DND-41 (cell line): ENCODE results near the gene CDH23.

Experiments
- ATAC-seq: fragments of 200-7000 bp; cut with Tn5 transposase; 3 replicates; pipeline ENCODE4 v1.9.1; 2021; ENCODE audit warnings: low read depth; ENCODE audit not compliant: insufficient read depth
- DNase-seq: peaks from one replicate; pipeline ENCODE4 v3.0.0-alpha.2; 2020
- H2AFZ ChIP-seq: 2 replicates; pipeline ENCODE4 v1.6.0; 2012; ENCODE audit warnings: low read depth, low read length
- H3K27ac ChIP-seq: 2 replicates; pipeline ENCODE4 v1.5.1; 2012; ENCODE audit warnings: low read length, inconsistent platforms
- H3K27me3 ChIP-seq: fragments of 200-600 bp; sonication (generic); 2 replicates; pipeline ENCODE4 v1.6.0; 2012; ENCODE audit warnings: low read length, mild to moderate bottlenecking, inconsistent platforms; ENCODE audit not compliant: insufficient read depth, poor library complexity
- H3K36me3 ChIP-seq: 2 replicates; pipeline ENCODE4 v1.5.1; 2012; ENCODE audit warnings: low read length, inconsistent platforms; ENCODE audit not compliant: insufficient read depth
- H3K4me1 ChIP-seq: 2 replicates; pipeline ENCODE4 v1.5.1; 2012; ENCODE audit warnings: mild to moderate bottlenecking, low read length; ENCODE audit not compliant: insufficient read depth
- H3K4me2 ChIP-seq: 2 replicates; pipeline ENCODE4 v1.6.0; 2012; ENCODE audit warnings: mild to moderate bottlenecking, moderate library complexity, low read length, inconsistent platforms; ENCODE audit not compliant: insufficient read depth
- H3K4me3 ChIP-seq, 2 experiments: fragments of 200-600 bp in 1 of 2; shearing (Covaris generic) in 1 of 2; 2 replicates each; pipeline ENCODE4 v1.5.1; 2012 to 2016; ENCODE audit warnings: inconsistent platforms in 2 of 2, low read length in 2 of 2, mild to moderate bottlenecking in 2 of 2, low read depth in 1 of 2, moderate library complexity in 1 of 2
- H3K79me2 ChIP-seq: 2 replicates; pipeline ENCODE4 v1.6.0; 2012; ENCODE audit warnings: low read length, inconsistent platforms; ENCODE audit not compliant: insufficient read depth
- H3K9ac ChIP-seq: 2 replicates; pipeline ENCODE4 v1.6.0; 2012; ENCODE audit warnings: low read depth, mild to moderate bottlenecking, inconsistent platforms, low read length, moderate library complexity
- H3K9me3 ChIP-seq: 2 replicates; pipeline ENCODE4 v1.5.1; 2012; ENCODE audit warnings: low read length, moderate library complexity, mild to moderate bottlenecking, inconsistent platforms; ENCODE audit not compliant: insufficient read depth, severe bottlenecking
- H4K20me1 ChIP-seq: 2 replicates; pipeline ENCODE4 v1.6.0; 2012; ENCODE audit warnings: low read length; ENCODE audit not compliant: insufficient read depth
- CTCF ChIP-seq: IDR thresholded peaks from 2 replicates; pipeline ENCODE4 v1.5.1; 2012; ENCODE audit warnings: borderline replicate concordance, low read length, moderate library complexity, mild to moderate bottlenecking; ENCODE audit not compliant: poor library complexity, severe bottlenecking; ENCODE audit errors: extremely low read depth
- EZH2 ChIP-seq: IDR thresholded peaks from 3 replicates; pipeline ENCODE4 v1.6.1; 2012; ENCODE audit warnings: borderline replicate concordance, low read depth, mild to moderate bottlenecking, moderate library complexity, low read length, inconsistent platforms; ENCODE audit not compliant: severe bottlenecking

The CDH23 gene

GRCh38 chr10:71462062-71462935, 65.6 kb downstream of the CDH23 start:
- Histone ChIP-seq H3K79me2 (no peaks in the 10 kb centered on the region), H3K27me3 (peaks cover 6% of the 10 kb centered on the region), H3K9ac (no peak overlapping the region), H3K4me2 (no peak overlapping the region), H3K9me3 (no peaks in the 10 kb centered on the region), H4K20me1 (peaks cover 5% of the 10 kb centered on the region; the same call in 1 of the 2 replicates), H2AFZ (no peak overlapping the region), H3K4me1 (no peaks in the 10 kb centered on the region), H3K27ac (no peak overlapping the region), H3K36me3 (no peaks in the 10 kb centered on the region), H3K4me3 (no peak overlapping the region)
- DNase-seq (no peak), ATAC-seq (no peak)
- TF ChIP-seq EZH2: no peak
- no peak for TF ChIP-seq CTCF

GRCh38 chr10:71463111-71463510, 66.4 kb downstream of the CDH23 start:
- Histone ChIP-seq H3K79me2 (no peaks in the 10 kb centered on the region), H2AFZ (no peak overlapping the region), H3K27me3 (peaks cover 1% of the 10 kb centered on the region), H3K4me1 (no peaks in the 10 kb centered on the region), H3K27ac (no peak overlapping the region), H3K4me3 (no peak overlapping the region), H4K20me1 (peaks cover 5% of the 10 kb centered on the region; the same call in 1 of the 2 replicates), H3K9me3 (no peaks in the 10 kb centered on the region), H3K9ac (no peak overlapping the region), H3K4me2 (no peak overlapping the region), H3K36me3 (no peaks in the 10 kb centered on the region)
- TF ChIP-seq CTCF: no peak
- no peak for TF ChIP-seq EZH2
- DNase-seq (no peak), ATAC-seq (no peak)

GRCh38 chr10:71465551-71466252, 69.0 kb downstream of the CDH23 start:
- Histone ChIP-seq H3K27me3 (no peaks in the 10 kb centered on the region), H3K4me2 (no peak overlapping the region), H3K79me2 (no peaks in the 10 kb centered on the region), H3K27ac (no peak overlapping the region), H4K20me1 (peaks cover 5% of the 10 kb centered on the region; the same call in 1 of the 2 replicates), H3K36me3 (no peaks in the 10 kb centered on the region), H3K4me1 (no peaks in the 10 kb centered on the region), H3K9ac (no peak overlapping the region), H3K4me3 (no peak overlapping the region), H2AFZ (no peak overlapping the region), H3K9me3 (no peaks in the 10 kb centered on the region)
- DNase-seq (no peak), ATAC-seq (no peak)
- TF ChIP-seq EZH2 (no peak), CTCF (no peak)
